PC-3 (cell line): ENCODE measurements around the gene L3MBTL1.

Source experiments
- EZH2 ChIP-seq: fragments of 300-600 bp; sonication (generic); IDR thresholded peaks from one replicate; pipeline ENCODE4 v1.6.1; 2017; ENCODE audit warnings: antibody characterized with exemption, mild to moderate bottlenecking, low read length; ENCODE audit not compliant: unreplicated experiment
- TF ChIP-seq, protein P1 (sequence below): fragments of 300-600 bp; sonication (generic); conservative IDR thresholded peaks from 2 replicates; pipeline ENCODE4 v1.5.1; 2017; ENCODE audit warnings: antibody characterized with exemption, low read depth, mild to moderate bottlenecking, low read length

GRCh38 chr20:43515628-43516027 lies 8.1 kb downstream of the L3MBTL1 start:
- TF ChIP-seq, protein P1, sequence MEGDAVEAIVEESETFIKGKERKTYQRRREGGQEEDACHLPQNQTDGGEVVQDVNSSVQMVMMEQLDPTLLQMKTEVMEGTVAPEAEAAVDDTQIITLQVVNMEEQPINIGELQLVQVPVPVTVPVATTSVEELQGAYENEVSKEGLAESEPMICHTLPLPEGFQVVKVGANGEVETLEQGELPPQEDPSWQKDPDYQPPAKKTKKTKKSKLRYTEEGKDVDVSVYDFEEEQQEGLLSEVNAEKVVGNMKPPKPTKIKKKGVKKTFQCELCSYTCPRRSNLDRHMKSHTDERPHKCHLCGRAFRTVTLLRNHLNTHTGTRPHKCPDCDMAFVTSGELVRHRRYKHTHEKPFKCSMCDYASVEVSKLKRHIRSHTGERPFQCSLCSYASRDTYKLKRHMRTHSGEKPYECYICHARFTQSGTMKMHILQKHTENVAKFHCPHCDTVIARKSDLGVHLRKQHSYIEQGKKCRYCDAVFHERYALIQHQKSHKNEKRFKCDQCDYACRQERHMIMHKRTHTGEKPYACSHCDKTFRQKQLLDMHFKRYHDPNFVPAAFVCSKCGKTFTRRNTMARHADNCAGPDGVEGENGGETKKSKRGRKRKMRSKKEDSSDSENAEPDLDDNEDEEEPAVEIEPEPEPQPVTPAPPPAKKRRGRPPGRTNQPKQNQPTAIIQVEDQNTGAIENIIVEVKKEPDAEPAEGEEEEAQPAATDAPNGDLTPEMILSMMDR = no peak
- no peak for TF ChIP-seq EZH2
